BJ (cell line): ENCODE results near the gene CACNB3. TPM values are rescaled to one million over a fixed set of nuclear protein-coding genes. Genes with fewer than 3 reads are reported as not detected.
"Not testable (repeated sequence)": the region's sequence is repeated elsewhere in the genome, so short reads cannot be mapped to it uniquely, and the experiment has no call there.

ENCODE experiments used
- CTCF ChIA-PET: fragments of 350-600 bp; formaldehyde crosslinking; extraction: SDS; loops from one replicate; lab custom pipeline; 2021; ENCODE audit warnings: antibody characterized with exemption, inconsistent platforms; lab: Yijun Ruan, JAX
- POLR2A ChIA-PET: fragments of 300-600 bp; sonication (Branson Sonifier 250); formaldehyde crosslinking; extraction: SDS; loops from one replicate; lab custom pipeline; 2021; ENCODE audit warnings: antibody characterized with exemption; lab: Charles Lee
- DNase-seq: peaks from one replicate; pipeline ENCODE4 v3.0.0-alpha.2; 2011; ENCODE audit warnings: low read depth
- H3K27me3 ChIP-seq: 2 replicates; pipeline ENCODE4 v1.6.0; 2011; ENCODE audit warnings: low read length; ENCODE audit not compliant: control insufficient read depth, insufficient read depth
- H3K36me3 ChIP-seq: 2 replicates; pipeline ENCODE4 v1.5.1; 2011; ENCODE audit warnings: low read length; ENCODE audit not compliant: control insufficient read depth, insufficient read depth
- H3K4me3 ChIP-seq: 2 replicates; pipeline ENCODE4 v1.5.1; 2011; ENCODE audit warnings: low read depth, mild to moderate bottlenecking, control low read depth, low read length
- CTCF ChIP-seq: IDR thresholded peaks from 2 replicates; pipeline ENCODE4 v1.5.1; 2011; ENCODE audit warnings: low read depth, mild to moderate bottlenecking, control low read depth, inconsistent platforms, low read length, moderate library complexity; ENCODE audit not compliant: insufficient read depth
- polyA plus RNA-seq: library from polyadenylated mRNA; depleted of rRNA; stranded (reverse); fragments of >200 nt; gene quantifications from 2 replicates; pipeline ENCODE4 v1.2.3, GENCODE V29; 2011

CACNB3 gene
- polyA plus RNA-seq, 1 experiment: 48.2 TPM

- no peaks in the 10 kb centered on the region; the same call in 1 of the 2 replicates for H3K36me3 ChIP-seq
- ChIA-PET POLR2A (interaction anchor here (1.2 kb wide), 1 partner anchor 13 kb away, joined by 4 read pairs; the partner anchor contains the start of gene RND1), CTCF (interaction anchor here (0.6 to 14.0 kb wide), 49 partner anchors 9 to 256 kb away, joined by 3 to 243 read pairs (median 5); partner anchors contain the start of genes DDN, FKBP11, RND1 and WNT1)
- peak; percentile 57 for DNase-seq
- peak overlapping the region; percentile 93 for H3K4me3 ChIP-seq
- peak; percentile 71 for TF ChIP-seq CTCF
- H3K27me3 ChIP-seq: peaks cover 6% of the 10 kb centered on the region; the same call in 1 of the 2 replicates
These were observed 34.7 kb downstream of the CACNB3 start for GRCh38 chr12:48852734-48853688.

- TF ChIP-seq CTCF: no peak
- Histone ChIP-seq H3K4me3 (no peak overlapping the region), H3K27me3 (peaks cover 6% of the 10 kb centered on the region; the same call in 1 of the 2 replicates), H3K36me3 (no peaks in the 10 kb centered on the region)
- no peak for DNase-seq
- CTCF ChIA-PET: interaction anchor here (0.8 to 14.0 kb wide), 14 partner anchors 11 to 139 kb away, joined by 3 to 243 read pairs (median 23); partner anchors contain the start of genes FKBP11, RND1 and WNT1
- POLR2A ChIA-PET: no interaction called here
These were observed 36.2 kb downstream of the CACNB3 start for GRCh38 chr12:48854488-48854887.

GRCh38 chr12:48854932-48855331 lies 36.6 kb downstream of the CACNB3 start:
- H3K4me3 ChIP-seq, DNase-seq, POLR2A ChIA-PET, H3K27me3 ChIP-seq, H3K36me3 ChIP-seq: not testable (repeated sequence)
- CTCF ChIA-PET: interaction anchor here (0.7 to 14.0 kb wide), 10 partner anchors 9 to 139 kb away, joined by 3 to 243 read pairs (median 34); partner anchors contain the start of genes FKBP11, RND1 and WNT1

DNA sequence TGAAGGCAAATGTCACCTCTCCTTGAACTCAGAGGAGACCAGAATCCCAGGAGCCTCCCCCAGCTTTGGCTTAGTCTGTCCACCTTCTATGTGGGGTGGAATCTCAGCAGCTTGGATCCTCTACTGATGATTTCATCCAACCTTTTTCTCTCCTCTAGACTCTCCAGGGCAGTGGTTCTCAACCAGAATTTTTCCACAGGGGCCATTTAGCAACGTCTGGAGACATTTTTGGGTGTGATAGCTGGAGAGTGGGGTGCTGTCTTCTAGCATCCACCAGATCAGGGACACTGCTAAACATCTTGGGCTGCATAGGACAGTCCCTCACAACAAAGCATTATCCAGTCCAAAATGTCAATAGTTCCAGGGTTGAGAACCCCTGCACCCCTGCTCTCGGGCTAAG lies 38.1 kb downstream of the CACNB3 start:
- H3K4me3 ChIP-seq: no peak overlapping the region
- no peaks in the 10 kb centered on the region for H3K36me3 ChIP-seq
- ChIA-PET POLR2A (no interaction called here), CTCF (interaction anchor here (1.0 to 14.0 kb wide), 5 partner anchors 9 to 132 kb away, joined by 3 to 243 read pairs (median 7); partner anchors contain the start of gene RND1)
- no peak for TF ChIP-seq CTCF
- peaks cover 6% of the 10 kb centered on the region; the same call in 1 of the 2 replicates for H3K27me3 ChIP-seq
- no peak for DNase-seq

DNA sequence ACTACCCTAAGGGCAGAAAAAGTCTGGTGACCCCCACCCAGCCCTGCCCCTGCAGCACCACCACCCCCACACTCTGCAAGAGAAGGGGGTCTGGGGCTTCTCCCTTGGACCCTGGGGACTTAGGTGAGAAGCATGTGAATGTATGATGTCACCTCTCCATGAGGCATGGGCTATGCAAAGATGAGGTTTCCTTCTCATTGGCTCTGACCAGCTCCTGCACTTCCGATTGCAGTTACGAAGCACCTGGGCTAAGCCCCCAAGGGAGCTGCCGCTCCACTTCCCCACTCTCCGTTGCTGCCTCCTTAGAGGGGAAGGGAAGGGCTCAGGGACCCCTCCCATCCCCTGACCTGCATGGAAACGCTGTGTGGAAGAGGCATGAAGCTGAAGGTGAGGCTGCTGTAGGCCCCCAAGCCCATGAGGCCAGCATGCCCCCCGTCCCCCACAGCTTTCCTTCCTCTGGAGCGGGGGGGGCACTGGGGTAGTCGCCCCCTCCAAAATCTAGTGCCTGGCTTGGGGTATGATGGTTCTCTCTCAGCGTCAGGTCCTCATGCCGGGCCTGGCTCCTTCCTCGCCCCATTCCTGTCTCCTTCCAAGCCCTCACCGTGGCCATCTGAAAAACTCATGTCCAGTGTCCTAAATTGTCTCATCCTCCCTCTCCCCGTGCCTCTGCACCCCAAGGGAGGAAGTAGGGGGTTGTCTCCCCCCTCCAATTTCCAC lies 39.1 kb downstream of the CACNB3 start:
- no peak for DNase-seq
- peaks cover 9% of the 10 kb centered on the region for H3K27me3 ChIP-seq
- ChIA-PET CTCF (interaction anchor here (1.8 to 14.0 kb wide), 3 partner anchors 8 to 131 kb away, joined by 7 to 243 read pairs (median 8); partner anchors contain the start of gene RND1), POLR2A (no interaction called here)
- TF ChIP-seq CTCF: no peak
- no peaks in the 10 kb centered on the region for H3K36me3 ChIP-seq
- H3K4me3 ChIP-seq: no peak overlapping the region
